RWPE1 (cell line): Measurements from ENCODE around the gene SECTM1.

Source experiments
- CTCF ChIA-PET: fragments of 350-600 bp; sonication (Branson Sonifier 250); formaldehyde crosslinking; extraction: SDS; loops from one replicate; lab custom pipeline; 2021; lab: Yijun Ruan, JAX
- POLR2A ChIA-PET: fragments of 400-600 bp; formaldehyde crosslinking; extraction: SDS; loops from one replicate; lab custom pipeline; 2020; ENCODE audit warnings: antibody characterized with exemption; ENCODE audit not compliant: low non-redundant PET; lab: Yijun Ruan, JAX
- DNase-seq: peaks from one replicate; pipeline ENCODE4 v3.0.0; 2012; ENCODE audit warnings: low spot score
- H3K27ac ChIP-seq: fragments of 450-650 bp; 2 replicates; pipeline ENCODE4 v1.5.1; 2017
- TF ChIP-seq, protein P1 (sequence below): fragments of 450-650 bp; conservative IDR thresholded peaks from 2 replicates; pipeline ENCODE4 v1.5.1; 2017; ENCODE audit warnings: low read depth, mild to moderate bottlenecking

SECTM1 gene

DNA sequence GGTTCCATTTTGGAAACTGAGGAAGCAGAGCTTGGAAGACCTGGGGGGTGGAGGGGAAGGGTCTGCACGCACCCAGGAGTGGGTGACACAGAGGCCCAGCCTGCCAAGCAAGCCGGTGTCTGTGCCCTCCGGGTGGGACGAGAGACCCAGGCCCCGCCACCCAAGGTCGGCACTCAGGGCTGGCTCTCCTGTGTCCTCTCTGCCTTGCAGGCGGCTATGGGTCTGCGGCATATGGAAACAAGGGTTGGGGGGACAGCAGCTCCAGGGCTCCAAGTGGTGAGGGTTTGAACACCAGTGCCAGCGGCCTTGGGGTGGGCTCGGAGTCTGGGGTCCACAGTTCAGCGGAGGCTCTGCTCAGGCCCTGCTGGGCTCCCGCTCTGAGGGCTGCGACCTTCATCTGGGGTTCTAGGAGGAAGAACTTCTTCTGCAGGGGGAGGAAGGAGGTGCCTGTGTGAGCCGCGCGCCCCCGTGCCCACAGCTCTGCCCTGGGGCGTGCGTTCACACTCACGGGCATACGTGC is 11.6 kb downstream of the SECTM1 start:
- DNase-seq: no peak
- POLR2A ChIA-PET: no interaction called here
- peak overlapping the region; percentile 50 for H3K27ac ChIP-seq
- CTCF ChIA-PET: interaction anchor here (0.6 to 1.0 kb wide), 3 partner anchors 16 to 20 kb away, joined by 3 to 6 read pairs (median 3); no protein-coding TSS in a partner anchor
- TF ChIP-seq, protein P1, sequence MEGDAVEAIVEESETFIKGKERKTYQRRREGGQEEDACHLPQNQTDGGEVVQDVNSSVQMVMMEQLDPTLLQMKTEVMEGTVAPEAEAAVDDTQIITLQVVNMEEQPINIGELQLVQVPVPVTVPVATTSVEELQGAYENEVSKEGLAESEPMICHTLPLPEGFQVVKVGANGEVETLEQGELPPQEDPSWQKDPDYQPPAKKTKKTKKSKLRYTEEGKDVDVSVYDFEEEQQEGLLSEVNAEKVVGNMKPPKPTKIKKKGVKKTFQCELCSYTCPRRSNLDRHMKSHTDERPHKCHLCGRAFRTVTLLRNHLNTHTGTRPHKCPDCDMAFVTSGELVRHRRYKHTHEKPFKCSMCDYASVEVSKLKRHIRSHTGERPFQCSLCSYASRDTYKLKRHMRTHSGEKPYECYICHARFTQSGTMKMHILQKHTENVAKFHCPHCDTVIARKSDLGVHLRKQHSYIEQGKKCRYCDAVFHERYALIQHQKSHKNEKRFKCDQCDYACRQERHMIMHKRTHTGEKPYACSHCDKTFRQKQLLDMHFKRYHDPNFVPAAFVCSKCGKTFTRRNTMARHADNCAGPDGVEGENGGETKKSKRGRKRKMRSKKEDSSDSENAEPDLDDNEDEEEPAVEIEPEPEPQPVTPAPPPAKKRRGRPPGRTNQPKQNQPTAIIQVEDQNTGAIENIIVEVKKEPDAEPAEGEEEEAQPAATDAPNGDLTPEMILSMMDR: no peak

- ChIA-PET CTCF (interaction anchor here (0.6 to 1.0 kb wide), 8 partner anchors 17 to 121 kb away, joined by 3 to 6 read pairs (median 3); no protein-coding TSS in a partner anchor), POLR2A (no interaction called here)
- peak overlapping the region; percentile 50 for H3K27ac ChIP-seq
- no peak for DNase-seq
- TF ChIP-seq, protein P1: peak; percentile 95
Observed at GRCh38 chr17:82320956-82321927, 12.3 kb downstream of the SECTM1 start.

GRCh38 chr17:82320140-82320840 is 13.3 kb downstream of the SECTM1 start:
- POLR2A ChIA-PET: no interaction called here
- CTCF ChIA-PET: interaction anchor here (0.6 to 1.0 kb wide), 4 partner anchors 18 to 22 kb away, joined by 3 to 5 read pairs (median 4); no protein-coding TSS in a partner anchor
- no peak for DNase-seq

GRCh38 chr17:82319619-82320062 is 13.9 kb downstream of the SECTM1 start:
- CTCF ChIA-PET: no interaction called here
- H3K27ac ChIP-seq: peak overlapping the region; percentile 50
- DNase-seq: no peak
- TF ChIP-seq, protein P1: no peak
- POLR2A ChIA-PET: no interaction called here

More at GRCh38 chr17:82320140-82320840, 13.3 kb downstream of the SECTM1 start:
- TF ChIP-seq, protein P1: no peak
- H3K27ac ChIP-seq: peak overlapping the region; percentile 50

GRCh38 chr17:82318772-82319606 is 14.6 kb downstream of the SECTM1 start:
- ChIA-PET CTCF (no interaction called here), POLR2A (no interaction called here)
- peak overlapping the region; percentile 50; the same call in 1 of the 2 replicates for H3K27ac ChIP-seq
- DNase-seq: no peak
- TF ChIP-seq, protein P1: no peak
